ENCODE results near the gene RNF220.
A peak's percentile ranks its signal among the peaks of the same experiment; 100 is the strongest.

The RNF220 gene

GRCh38 chr1:44619261-44619900 lies 214.3 kb downstream of the RNF220 start:
- Histone ChIP-seq H3K27ac (ENCODE audit: low read depth, low read length, severe bottlenecking) (no peak overlapping the region), H3K36me3 (ENCODE audit: control insufficient read depth, insufficient read depth, low read length) (no peaks in the 10 kb centered on the region), H3K4me3 (ENCODE audit: extremely low read depth, insufficient read depth, low read length, poor library complexity, severe bottlenecking) (no peak overlapping the region), H3K4me1 (ENCODE audit: control insufficient read depth, insufficient read depth, low read length, poor library complexity, severe bottlenecking) (peaks cover 4% of the 10 kb centered on the region), H3K9me3 (ENCODE audit: control insufficient read depth, low read length) (no peaks in the 10 kb centered on the region)
- 58 to 75% methylated on average over 7 to 11 of the region's 12 CpGs for WGBS, 2 experiments (ENCODE audit: insufficient coverage in 2 of 2)

- Histone ChIP-seq H3K4me1 (ENCODE audit: control insufficient read depth, insufficient read depth, low read length, poor library complexity, severe bottlenecking) (peaks cover 4% of the 10 kb centered on the region), H3K27ac (ENCODE audit: low read depth, low read length, severe bottlenecking) (no peak overlapping the region), H3K4me3 (ENCODE audit: extremely low read depth, insufficient read depth, low read length, poor library complexity, severe bottlenecking) (no peak overlapping the region), H3K36me3 (ENCODE audit: control insufficient read depth, insufficient read depth, low read length) (no peaks in the 10 kb centered on the region), H3K9me3 (ENCODE audit: control insufficient read depth, low read length) (no peaks in the 10 kb centered on the region)
- 100% methylated on average over 3 of the region's 3 CpGs; no CpG with 5 or more reads in 1 of the 2 experiments for WGBS, 2 experiments (ENCODE audit: insufficient coverage in 2 of 2)
These were observed 215.0 kb downstream of the RNF220 start for GRCh38 chr1:44620072-44620471.

GRCh38 chr1:44621841-44622286 lies 216.8 kb downstream of the RNF220 start:
- 92 to 97% methylated on average over 6 to 15 of the region's 15 CpGs for WGBS, 2 experiments (ENCODE audit: insufficient coverage in 2 of 2)
- no peak overlapping the region for H3K4me3 ChIP-seq (ENCODE audit: extremely low read depth, insufficient read depth, low read length, poor library complexity, severe bottlenecking)
- no peaks in the 10 kb centered on the region for H3K9me3 ChIP-seq (ENCODE audit: control insufficient read depth, low read length)
- H3K4me1 ChIP-seq (ENCODE audit: control insufficient read depth, insufficient read depth, low read length, poor library complexity, severe bottlenecking) = peaks cover 2% of the 10 kb centered on the region
- H3K27ac ChIP-seq (ENCODE audit: low read depth, low read length, severe bottlenecking) = no peak overlapping the region
- H3K36me3 ChIP-seq (ENCODE audit: control insufficient read depth, insufficient read depth, low read length) = no peaks in the 10 kb centered on the region

- no peak overlapping the region for H3K27ac ChIP-seq (ENCODE audit: low read depth, low read length, severe bottlenecking)
- WGBS, 2 experiments (ENCODE audit: insufficient coverage in 2 of 2) = 90 to 93% methylated on average over 8 to 10 of the region's 12 CpGs
- H3K36me3 ChIP-seq (ENCODE audit: control insufficient read depth, insufficient read depth, low read length) = no peaks in the 10 kb centered on the region
- no peaks in the 10 kb centered on the region for H3K4me1 ChIP-seq (ENCODE audit: control insufficient read depth, insufficient read depth, low read length, poor library complexity, severe bottlenecking)
- no peak overlapping the region for H3K4me3 ChIP-seq (ENCODE audit: extremely low read depth, insufficient read depth, low read length, poor library complexity, severe bottlenecking)
- H3K9me3 ChIP-seq (ENCODE audit: control insufficient read depth, low read length) = no peaks in the 10 kb centered on the region
These were observed 219.3 kb downstream of the RNF220 start for GRCh38 chr1:44624268-44624901.

GRCh38 chr1:44625348-44625747 lies 220.3 kb downstream of the RNF220 start:
- Histone ChIP-seq H3K4me1 (ENCODE audit: control insufficient read depth, insufficient read depth, low read length, poor library complexity, severe bottlenecking) (no peaks in the 10 kb centered on the region), H3K4me3 (ENCODE audit: extremely low read depth, insufficient read depth, low read length, poor library complexity, severe bottlenecking) (no peak overlapping the region), H3K9me3 (ENCODE audit: control insufficient read depth, low read length) (no peaks in the 10 kb centered on the region), H3K36me3 (ENCODE audit: control insufficient read depth, insufficient read depth, low read length) (no peaks in the 10 kb centered on the region), H3K27ac (ENCODE audit: low read depth, low read length, severe bottlenecking) (no peak overlapping the region)
- WGBS, 2 experiments (ENCODE audit: insufficient coverage in 2 of 2) = 84 to 96% methylated on average over 4 to 6 of the region's 7 CpGs

- 83% methylated on average over 3 of the region's 5 CpGs; no CpG with 5 or more reads in 1 of the 2 experiments for WGBS, 2 experiments (ENCODE audit: insufficient coverage in 2 of 2)
- no peaks in the 10 kb centered on the region for H3K9me3 ChIP-seq (ENCODE audit: control insufficient read depth, low read length)
- no peak overlapping the region for H3K27ac ChIP-seq (ENCODE audit: low read depth, low read length, severe bottlenecking)
- H3K4me3 ChIP-seq (ENCODE audit: extremely low read depth, insufficient read depth, low read length, poor library complexity, severe bottlenecking) = no peak overlapping the region
- peaks cover 10% of the 10 kb centered on the region for H3K36me3 ChIP-seq (ENCODE audit: control insufficient read depth, insufficient read depth, low read length)
- H3K4me1 ChIP-seq (ENCODE audit: control insufficient read depth, insufficient read depth, low read length, poor library complexity, severe bottlenecking) = peaks cover 3% of the 10 kb centered on the region
These were observed 224.1 kb downstream of the RNF220 start for GRCh38 chr1:44628962-44629756.

- Histone ChIP-seq H3K27ac (ENCODE audit: low read depth, low read length, severe bottlenecking) (no peak overlapping the region), H3K36me3 (ENCODE audit: control insufficient read depth, insufficient read depth, low read length) (peaks cover 20% of the 10 kb centered on the region), H3K4me1 (ENCODE audit: control insufficient read depth, insufficient read depth, low read length, poor library complexity, severe bottlenecking) (peaks cover 3% of the 10 kb centered on the region), H3K4me3 (ENCODE audit: extremely low read depth, insufficient read depth, low read length, poor library complexity, severe bottlenecking) (no peak overlapping the region), H3K9me3 (ENCODE audit: control insufficient read depth, low read length) (no peaks in the 10 kb centered on the region)
- 100% methylated on average over 1 to 2 of the region's 2 CpGs for WGBS, 2 experiments (ENCODE audit: insufficient coverage in 2 of 2)
These were observed 225.1 kb downstream of the RNF220 start for GRCh38 chr1:44630116-44630515.

GRCh38 chr1:44631333-44631646 lies 226.2 kb downstream of the RNF220 start:
- H3K4me3 ChIP-seq (ENCODE audit: extremely low read depth, insufficient read depth, low read length, poor library complexity, severe bottlenecking) = peak overlapping the region; percentile 63
- H3K9me3 ChIP-seq (ENCODE audit: control insufficient read depth, low read length) = no peaks in the 10 kb centered on the region
- peak overlapping the region; percentile 99 for H3K27ac ChIP-seq (ENCODE audit: low read depth, low read length, severe bottlenecking)
- peaks cover 31% of the 10 kb centered on the region for H3K36me3 ChIP-seq (ENCODE audit: control insufficient read depth, insufficient read depth, low read length)
- peaks cover 3% of the 10 kb centered on the region for H3K4me1 ChIP-seq (ENCODE audit: control insufficient read depth, insufficient read depth, low read length, poor library complexity, severe bottlenecking)
- 36 to 43% methylated on average over 8 of the region's 8 CpGs for WGBS, 2 experiments (ENCODE audit: insufficient coverage in 2 of 2)

- Histone ChIP-seq H3K4me3 (ENCODE audit: extremely low read depth, insufficient read depth, low read length, poor library complexity, severe bottlenecking) (peak overlapping the region; percentile 63), H3K36me3 (ENCODE audit: control insufficient read depth, insufficient read depth, low read length) (peaks cover 37% of the 10 kb centered on the region), H3K4me1 (ENCODE audit: control insufficient read depth, insufficient read depth, low read length, poor library complexity, severe bottlenecking) (peaks cover 3% of the 10 kb centered on the region), H3K9me3 (ENCODE audit: control insufficient read depth, low read length) (no peaks in the 10 kb centered on the region), H3K27ac (ENCODE audit: low read depth, low read length, severe bottlenecking) (peak overlapping the region; percentile 99)
- 2% methylated on average over 59 to 68 of the region's 88 CpGs for WGBS, 2 experiments (ENCODE audit: insufficient coverage in 2 of 2)
These were observed 226.8 kb downstream of the RNF220 start for GRCh38 chr1:44631647-44632539.

- WGBS, 2 experiments (ENCODE audit: insufficient coverage in 2 of 2) = 17 to 20% methylated on average over 6 to 7 of the region's 9 CpGs
- peak overlapping the region; percentile 63 for H3K4me3 ChIP-seq (ENCODE audit: extremely low read depth, insufficient read depth, low read length, poor library complexity, severe bottlenecking)
- peaks cover 3% of the 10 kb centered on the region for H3K4me1 ChIP-seq (ENCODE audit: control insufficient read depth, insufficient read depth, low read length, poor library complexity, severe bottlenecking)
- H3K27ac ChIP-seq (ENCODE audit: low read depth, low read length, severe bottlenecking) = peak overlapping the region; percentile 99
- peaks cover 44% of the 10 kb centered on the region for H3K36me3 ChIP-seq (ENCODE audit: control insufficient read depth, insufficient read depth, low read length)
- H3K9me3 ChIP-seq (ENCODE audit: control insufficient read depth, low read length) = no peaks in the 10 kb centered on the region
These were observed 227.5 kb downstream of the RNF220 start for GRCh38 chr1:44632598-44632997.
